Epithelial cell of esophagus (primary cell): ENCODE data around the gene GABRA5.
A peak's percentile ranks its signal among the peaks of the same experiment; 100 is the strongest.

Source experiments
- DNase-seq: peaks from one replicate; pipeline ENCODE4 v3.0.0; 2010; ENCODE audit warnings: low read depth
- H3K4me3 ChIP-seq: 2 replicates; pipeline ENCODE4 v1.5.1; 2011; ENCODE audit warnings: mild to moderate bottlenecking, low read length, control low read depth
- CTCF ChIP-seq: IDR thresholded peaks from 2 replicates; pipeline ENCODE4 v1.5.1; 2011; ENCODE audit warnings: low read depth, mild to moderate bottlenecking, low read length, control low read depth, inconsistent platforms; ENCODE audit not compliant: insufficient read depth; ENCODE audit errors: missing control alignments

The GABRA5 gene

GRCh38 chr15:26883466-26883865, 16.6 kb downstream of the GABRA5 start:
- no peak for TF ChIP-seq CTCF
- DNase-seq: no peak

GRCh38 chr15:26886566-26886965, 19.7 kb downstream of the GABRA5 start:
- DNase-seq: no peak
- H3K4me3 ChIP-seq: no peak overlapping the region
- TF ChIP-seq CTCF: no peak

More at GRCh38 chr15:26883466-26883865, 16.6 kb downstream of the GABRA5 start:
- H3K4me3 ChIP-seq: no peak overlapping the region

GRCh38 chr15:26887926-26888666, 21.2 kb downstream of the GABRA5 start:
- no peak overlapping the region for H3K4me3 ChIP-seq
- TF ChIP-seq CTCF: no peak
- DNase-seq: no peak

GRCh38 chr15:26888761-26889160, 21.9 kb downstream of the GABRA5 start:
- TF ChIP-seq CTCF: no peak
- DNase-seq: peak; percentile 4
- no peak overlapping the region for H3K4me3 ChIP-seq

- TF ChIP-seq CTCF: peak; percentile 64
- DNase-seq: peak; percentile 79
- H3K4me3 ChIP-seq: no peak overlapping the region
These were observed 22.5 kb downstream of the GABRA5 start for GRCh38 chr15:26889298-26889898.

- no peak overlapping the region for H3K4me3 ChIP-seq
- no peak for DNase-seq
- no peak for TF ChIP-seq CTCF
These were observed 23.6 kb downstream of the GABRA5 start for GRCh38 chr15:26890451-26890850.
